CD4-positive, alpha-beta T cell treated with Interleukin-6 at 100 ng/mL for 8 hours (primary cell): ENCODE measurements around the gene LCN6.
"Not testable (repeated sequence)": the region's sequence is repeated elsewhere in the genome, so short reads cannot be mapped to it uniquely, and the experiment has no call there.

Experiments used
- DNase-seq: peaks from one replicate; pipeline ENCODE4 v3.0.0-alpha.2; 2020; ENCODE audit warnings: mixed read lengths, low spot score

LCN6 gene

DNA sequence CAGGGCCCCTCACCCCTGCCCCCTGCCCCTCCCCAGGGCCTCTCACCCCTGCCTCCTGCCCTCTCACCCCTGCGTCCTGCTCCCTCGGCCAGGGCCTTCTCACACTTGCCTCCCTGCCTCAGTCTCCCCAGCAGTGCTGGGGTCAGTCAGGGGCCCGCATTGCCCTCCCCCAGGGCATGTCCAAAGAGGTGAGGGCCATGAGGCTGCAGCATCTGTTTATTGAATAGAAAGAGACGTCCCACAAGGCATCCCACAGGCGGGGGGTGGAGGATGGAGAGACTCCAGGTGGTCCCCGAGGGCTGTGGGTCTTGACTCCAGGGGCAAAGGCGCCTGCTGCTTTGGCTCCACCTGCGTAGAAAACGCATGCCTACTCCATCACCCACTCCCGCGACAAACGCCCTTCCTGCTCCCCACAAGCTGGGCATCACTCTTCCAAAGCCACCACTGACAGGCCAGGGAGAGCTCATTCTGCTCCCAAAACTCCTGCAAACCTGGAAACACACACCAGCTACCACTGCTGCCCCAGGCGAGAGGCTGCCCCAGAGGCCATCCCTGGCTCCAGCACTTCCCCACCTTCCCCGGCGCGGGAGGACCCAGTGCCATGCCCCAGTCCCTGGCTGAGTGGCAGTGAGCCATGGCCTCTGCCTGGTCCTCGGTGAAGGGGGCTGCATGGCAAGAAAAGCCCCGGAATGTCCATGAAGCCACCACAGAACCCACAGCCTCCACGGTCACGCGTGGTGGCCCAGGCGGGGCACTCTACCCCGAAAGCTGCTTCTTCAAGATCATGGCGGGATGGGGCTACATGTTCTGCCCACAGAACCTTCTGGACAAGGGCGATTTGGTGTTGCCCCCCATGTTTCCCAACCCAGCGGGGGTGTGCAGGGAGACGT, 11.4 kb upstream of the LCN6 start:
- DNase-seq = no peak

DNA sequence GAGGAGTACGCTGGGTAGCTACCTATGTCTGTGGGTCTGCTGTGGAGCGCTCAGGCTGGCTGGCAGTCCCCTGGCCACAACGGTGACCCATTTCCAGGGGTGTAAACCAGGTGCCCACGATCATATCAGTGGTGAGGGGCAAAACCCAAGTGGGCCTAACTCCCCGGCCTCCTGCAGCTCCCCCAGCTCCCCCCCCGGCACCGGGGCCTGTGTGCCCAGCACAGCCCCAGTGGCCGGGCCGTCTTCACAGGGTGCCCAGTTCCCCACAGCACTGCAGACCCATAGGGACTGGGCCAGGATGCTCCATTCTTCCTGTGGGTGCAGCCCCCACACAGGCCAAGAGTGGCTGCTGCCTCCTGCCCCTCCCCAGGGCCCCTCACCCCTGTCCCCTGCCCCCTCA, 10.7 kb upstream of the LCN6 start:
- no peak for DNase-seq

DNA sequence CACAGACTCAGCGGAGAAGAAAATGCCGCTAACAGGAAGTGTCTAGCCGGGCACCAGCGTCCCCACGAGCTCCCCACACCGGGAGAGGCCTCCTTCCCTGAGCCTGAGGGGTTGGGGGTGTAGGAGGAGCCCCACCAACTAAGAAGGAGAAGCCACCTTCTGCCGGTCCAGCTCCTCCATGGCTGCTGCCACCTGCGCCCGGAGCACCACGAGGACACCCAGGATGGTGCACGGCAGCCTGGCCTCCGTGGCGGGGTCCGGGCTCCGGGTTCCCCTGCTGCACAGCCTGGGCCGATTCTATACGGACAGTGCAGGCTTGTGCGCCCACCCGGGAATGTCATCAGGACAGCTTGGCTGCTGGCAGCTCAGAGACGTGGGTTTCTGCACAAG, 9.4 kb upstream of the LCN6 start:
- no peak for DNase-seq

DNA sequence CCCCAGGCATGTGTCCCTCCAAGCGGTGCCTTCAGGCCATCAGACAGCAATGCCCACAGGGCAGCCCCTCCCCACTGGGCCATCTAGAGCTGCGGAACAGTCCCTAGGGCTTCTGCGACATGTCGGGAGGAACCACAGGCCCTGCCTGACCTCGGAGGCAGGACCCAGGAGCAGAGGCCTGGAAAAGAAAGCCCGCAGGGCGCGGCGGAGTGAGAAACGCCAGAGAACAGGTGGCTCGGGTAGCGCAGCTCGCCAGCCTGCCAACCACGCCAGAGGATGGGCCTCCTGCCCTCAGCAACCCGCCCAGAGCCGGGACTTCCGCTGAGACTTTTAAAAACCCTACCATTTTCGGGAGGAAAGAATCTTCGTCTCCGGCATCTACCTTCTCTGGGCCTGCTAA, 9.0 kb upstream of the LCN6 start:
- DNase-seq = no peak

DNA sequence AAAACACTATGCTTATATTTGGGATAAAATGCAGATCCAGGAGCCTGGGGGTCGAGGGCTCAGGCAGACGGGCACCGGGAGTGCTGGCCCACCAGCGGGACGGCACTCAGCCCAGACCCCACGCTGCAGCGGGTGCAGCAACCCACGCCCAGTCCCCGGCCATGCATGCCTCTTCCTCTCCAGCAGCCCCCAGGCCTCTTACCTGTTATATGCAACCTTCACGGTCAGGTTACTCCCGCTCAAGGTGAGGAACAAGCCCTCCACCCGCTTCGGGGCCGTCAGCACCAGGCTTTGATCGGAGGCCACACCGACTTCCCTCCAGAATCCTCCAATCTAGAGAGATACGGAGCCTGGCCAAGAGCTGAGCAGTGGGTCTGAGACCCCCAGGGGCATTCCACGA, 8.5 kb upstream of the LCN6 start:
- DNase-seq = no peak

DNA sequence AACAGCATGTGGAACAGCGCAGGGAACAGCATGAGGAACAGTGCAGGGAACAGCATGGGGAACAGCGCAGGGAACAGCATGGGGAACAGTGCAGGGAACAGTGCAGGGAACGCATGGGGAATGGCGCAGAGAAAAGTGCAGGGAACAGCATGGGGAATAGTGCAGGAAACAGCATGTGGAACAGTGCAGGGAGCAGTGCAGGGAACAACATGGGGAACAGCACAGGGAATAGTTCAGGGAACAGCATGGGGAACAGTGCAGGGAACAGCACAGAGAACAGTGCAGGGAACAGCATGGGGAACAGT, 7.8 kb upstream of the LCN6 start:
- DNase-seq = no peak

DNA sequence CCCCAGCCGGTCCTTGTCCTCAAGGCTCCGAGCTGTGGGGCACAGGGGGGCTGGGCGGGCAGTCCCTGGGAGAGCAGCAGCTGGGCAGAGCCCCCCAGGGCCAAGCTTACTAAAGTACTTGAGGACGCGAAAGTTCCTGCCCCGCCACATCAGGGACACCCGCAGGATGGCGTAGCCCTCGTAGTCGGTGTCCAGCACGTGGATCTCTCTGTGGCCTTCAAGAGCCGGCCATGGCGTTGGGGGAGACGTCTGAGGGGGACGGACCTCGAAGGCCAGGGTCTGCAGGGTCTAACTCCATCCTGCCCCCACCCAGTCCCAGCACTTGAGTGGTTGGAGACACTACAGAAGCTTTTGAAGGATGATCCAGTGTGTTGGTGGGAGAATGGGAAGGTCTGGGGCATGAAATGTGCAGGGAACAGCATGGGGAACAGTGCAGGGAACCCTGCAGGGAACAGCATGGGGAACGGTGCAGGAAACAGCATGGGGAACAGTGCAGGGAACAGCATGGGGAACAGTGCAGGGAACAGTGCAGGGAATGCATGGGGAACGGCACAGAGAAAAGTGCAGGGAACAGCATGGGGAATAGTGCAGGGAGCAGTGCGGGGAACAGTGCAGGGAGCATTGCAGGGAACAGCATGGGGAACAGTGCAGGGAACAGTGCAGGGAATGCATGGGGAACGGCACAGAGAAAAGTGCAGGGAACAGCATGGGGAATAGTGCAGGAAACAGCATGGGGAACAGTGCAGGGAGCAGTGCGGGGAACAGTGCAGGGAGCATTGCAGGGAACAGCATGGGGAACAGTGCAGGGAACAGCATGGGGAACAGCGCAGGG, 7.2 kb upstream of the LCN6 start:
- DNase-seq = not testable (repeated sequence)

DNA sequence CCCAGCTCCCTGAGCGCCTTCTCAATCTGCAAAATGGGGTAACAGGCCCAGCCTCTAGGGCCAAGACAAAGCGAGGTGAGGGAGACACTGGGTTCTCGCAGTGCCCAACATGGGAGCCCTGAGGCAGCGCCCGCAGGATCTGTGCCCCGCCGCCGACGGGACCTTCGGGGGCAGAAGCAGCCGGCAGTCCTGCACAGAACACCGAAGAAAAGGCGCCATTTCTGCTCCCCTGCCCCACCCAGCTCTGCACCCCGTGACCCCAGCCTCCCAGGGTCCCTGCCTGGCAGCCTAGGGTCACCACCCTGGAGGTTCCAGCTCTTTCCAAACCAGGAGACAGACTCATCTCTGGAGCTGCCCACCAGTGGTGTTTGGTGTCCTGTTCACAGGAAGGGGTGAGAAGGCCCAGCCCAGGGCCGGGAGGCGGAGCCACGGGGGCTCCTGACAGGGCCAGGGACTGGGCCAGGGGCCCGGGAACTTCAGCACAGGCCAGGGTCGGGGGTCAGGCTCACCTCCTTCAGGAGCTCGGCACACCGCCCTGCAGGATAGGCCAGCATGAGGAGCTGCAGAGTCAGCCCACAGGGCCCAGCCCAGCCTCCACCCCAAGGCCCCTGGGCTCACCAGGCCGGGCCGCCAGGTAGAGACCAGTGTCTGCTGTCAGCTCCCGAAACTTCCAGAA, 6.4 kb upstream of the LCN6 start:
- no peak for DNase-seq

DNA sequence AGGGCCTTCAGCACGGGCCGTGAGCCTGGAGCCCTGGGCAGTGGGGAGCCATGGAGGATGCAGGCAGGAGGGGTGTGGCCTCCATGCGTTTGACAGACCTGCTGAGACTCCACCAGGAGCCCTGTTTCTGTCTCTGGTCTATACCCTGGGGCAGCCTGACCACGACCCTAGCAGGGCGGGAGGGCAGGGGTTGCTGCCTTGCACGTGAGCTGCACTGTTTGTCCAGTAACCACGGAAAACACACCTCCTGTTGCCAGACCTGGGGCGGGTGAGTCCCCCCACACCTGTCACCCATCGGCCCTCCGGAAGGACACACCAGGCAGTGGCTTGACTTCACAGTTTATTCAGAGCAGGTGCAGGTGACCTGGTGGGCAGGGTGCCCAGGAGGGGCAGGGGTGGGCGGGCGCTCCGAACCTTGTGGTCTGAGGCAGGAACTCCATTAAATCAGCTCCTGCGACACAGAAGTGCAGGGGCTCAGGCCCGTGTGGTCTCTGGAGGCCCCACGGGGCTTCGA, 5.8 kb upstream of the LCN6 start:
- no peak for DNase-seq

DNA sequence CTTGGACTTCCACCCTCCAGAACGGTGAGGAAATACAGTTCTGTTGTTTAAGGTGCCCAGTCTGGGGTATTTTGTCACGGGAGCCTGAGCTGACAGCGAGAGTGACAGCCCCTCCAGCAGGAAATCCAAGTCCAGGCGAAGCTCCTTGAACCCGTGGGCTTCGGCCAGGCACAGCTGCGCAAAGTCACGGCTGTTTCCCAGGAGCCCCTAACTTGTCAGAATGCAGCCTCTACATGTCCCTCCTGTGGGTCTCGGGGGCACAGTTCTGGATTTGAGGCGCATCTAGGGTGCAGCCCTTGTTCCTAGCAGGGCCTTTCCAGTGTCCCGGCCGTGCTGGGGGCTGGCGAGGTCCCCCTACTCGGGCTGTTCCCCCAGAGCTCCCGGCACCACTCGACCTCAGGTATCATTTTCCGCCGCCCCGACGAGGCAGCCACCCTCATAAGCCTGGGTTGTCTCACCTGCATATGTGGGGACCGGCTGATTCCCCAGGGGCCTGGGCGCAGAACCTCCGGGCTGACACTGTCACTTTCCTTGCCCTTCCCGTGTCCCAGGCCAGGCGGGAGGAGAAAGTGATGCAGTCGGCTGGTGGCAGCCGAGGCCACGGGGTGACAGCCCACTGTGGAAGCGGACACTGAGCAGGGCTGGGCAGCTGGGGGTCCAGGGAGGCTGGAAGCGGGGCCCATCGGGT, 5.2 kb upstream of the LCN6 start:
- no peak for DNase-seq

DNA sequence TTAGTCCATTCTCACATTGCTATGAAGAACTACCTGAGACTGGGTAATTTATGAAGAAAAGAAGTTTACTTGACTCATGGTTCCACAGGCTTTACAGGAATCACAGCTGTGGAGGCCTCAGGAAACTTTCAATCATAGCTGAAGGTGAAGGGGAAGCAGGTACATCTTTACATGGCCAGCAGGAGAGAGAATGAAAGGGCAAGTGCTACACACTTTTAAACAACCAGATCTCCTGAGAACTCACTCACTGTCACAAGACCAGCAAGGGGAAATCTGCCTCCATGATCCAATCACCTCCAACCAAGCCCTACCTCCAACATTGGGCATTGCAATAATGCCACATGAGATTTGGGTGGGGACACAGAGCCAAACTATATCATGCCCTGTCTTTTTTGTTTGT, 3.5 kb upstream of the LCN6 start:
- no peak for DNase-seq

DNA sequence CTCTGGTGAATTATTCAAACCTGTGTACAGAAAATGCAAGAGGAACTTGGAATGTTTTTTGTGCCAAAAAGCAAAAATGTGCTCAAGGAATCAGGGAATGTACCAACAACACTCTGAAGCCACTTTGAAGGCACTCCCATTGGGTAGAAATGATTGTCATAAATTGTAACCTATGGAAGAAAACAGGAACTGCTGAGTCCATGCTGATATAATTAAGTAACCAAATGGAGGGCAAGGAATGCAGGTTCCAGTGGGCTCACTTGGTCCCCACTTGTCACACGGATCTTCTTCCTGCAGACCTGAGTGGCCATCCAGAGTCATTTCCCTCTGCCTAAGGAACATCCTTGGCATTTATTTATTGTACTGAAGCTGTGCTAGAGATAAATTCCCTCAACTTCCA, 2.9 kb upstream of the LCN6 start:
- DNase-seq = no peak

DNA sequence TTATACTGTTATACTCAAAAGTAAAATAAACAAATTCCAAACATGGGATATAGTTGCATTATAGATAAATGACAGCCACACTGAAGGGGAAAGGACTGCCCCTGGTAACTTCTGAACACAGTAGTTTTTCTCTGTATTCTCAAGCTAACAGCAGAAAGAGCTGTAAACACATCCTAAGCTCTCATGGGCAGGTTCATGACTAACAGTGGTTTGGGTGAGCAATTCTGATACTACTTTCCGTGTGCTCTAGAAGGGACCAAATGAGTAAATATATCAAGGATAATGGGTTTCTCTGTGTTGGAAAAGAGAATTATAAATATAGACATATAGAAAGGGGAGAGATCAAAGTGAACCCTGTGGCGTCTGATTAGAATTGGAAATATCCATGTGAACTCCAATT, 2.2 kb upstream of the LCN6 start:
- no peak for DNase-seq

DNA sequence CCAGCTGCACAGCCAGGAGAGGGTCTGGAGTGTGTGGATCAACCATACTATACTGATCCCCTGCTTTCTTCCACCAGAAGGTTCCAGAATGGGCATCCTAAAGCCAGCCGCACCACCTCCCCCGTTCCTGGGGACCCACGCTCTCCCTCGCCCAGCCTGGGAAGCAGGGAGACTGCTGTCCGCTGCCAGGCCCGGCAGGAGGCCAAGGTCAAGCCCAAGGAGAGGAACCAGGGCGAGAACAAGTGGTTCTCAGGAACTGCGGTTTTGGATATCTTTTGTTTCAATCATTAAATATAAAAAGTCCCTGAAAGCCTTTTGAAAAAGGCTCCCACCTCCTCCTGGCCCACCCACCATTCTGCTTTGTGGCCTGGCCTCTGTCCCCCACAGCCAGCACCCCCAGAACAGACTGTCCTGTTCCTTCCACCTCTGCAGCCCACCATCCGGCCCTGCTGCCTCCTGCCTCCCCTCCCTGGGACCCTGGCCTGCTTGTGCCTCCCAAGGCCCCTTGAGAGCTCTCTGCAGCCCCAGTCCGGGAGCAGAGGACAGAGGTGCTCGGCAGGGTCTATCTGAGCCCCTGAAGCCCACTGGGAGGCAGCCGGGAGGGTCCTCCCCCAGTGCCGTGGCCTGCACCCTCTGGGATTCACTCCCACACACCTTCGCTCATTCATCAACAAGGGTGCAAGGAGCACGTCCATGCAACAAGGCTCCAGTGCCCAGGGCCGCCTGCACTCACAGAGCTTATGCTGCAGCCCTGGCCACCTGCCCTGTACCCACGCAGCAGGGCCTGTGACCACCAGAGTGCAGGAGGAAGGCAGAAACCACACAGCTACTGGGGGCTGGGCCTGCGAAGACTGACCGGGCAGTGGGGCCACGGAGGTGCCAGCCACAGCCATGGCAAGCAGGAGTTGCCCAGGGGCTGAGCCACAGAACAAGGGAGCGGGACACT, 614 bp upstream of the LCN6 start:
- DNase-seq = no peak

DNA sequence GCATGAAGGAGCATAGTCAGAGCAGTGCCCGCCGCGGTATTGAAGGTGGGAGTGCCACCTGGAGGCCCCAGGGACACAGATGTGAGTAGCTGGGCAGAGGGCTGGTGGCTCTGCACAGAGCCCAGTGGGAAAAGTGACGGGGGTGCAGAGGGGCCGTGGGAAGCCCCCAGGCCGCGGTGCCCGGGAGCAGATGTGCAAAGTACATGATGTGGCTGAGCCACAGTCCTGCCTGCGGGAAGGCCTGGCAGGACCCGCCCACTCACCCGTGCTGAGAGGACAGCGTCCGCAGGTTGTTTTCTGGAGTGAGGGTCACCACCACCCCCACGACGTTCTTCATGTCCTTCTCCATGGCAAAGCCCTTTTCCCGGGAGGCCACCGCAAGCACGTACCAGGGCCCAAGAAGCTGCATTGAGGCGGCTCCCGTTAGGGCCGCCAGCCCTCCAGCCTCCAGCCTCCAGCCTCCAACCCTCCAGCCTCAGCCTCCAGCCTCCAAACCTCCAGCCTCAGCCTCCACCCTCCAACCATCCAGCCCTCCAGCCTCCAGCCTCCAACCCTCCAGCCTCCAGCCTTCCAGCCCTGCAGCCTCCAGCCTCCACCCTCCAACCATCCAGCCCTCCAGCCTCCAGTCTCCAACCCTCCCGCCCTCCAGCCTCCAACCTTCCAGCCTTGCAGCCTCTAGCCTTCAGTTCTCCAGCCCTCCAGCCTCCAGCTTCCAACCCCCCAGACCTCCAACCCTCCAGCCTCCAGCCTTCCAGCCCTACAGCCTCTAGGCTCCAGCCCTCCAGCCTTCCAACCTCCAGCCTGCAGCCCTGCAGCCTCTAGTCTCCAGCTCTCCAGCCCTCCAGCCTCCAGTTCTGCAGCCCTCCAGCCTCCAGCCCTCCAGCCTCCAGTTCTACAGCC, 914 bp downstream of the LCN6 start:
- DNase-seq = no peak

DNA sequence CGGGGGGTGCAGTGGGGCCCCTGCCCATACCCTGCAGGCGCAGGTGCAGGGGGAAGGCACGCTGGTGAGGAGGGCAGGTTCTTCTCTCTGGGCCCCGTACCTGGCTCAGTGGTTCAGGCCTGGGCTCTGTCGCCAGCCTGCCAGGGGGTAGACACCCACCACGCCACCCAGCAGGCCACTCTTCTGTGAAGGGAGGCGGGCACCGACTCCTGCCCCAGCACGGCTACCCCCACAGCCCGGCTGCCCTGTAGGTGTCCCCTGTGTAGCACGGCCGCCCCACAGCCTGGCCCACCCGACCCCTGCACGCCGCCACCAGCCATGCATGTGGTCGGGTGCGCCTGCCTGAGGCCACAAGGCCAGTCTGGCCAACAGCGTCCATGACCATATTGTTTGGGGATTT, 1.7 kb downstream of the LCN6 start:
- no peak for DNase-seq

DNA sequence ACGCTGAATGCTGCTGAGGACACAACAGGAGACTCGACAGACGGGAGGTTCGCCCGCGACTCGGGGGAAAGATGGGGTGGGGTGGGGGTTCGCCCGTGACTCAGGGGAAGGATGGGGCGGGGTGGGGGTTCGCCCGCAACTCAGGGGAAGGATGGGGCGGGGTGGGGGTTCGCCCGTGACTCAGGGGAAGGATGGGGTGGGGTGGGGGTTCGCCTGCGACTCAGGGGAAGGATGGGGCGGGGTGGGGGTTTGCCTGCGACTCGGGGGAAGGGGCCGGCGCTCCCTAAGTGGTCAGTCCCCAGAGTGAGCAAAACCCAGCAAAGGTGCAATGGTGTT, 2.2 kb downstream of the LCN6 start:
- DNase-seq = no peak

DNA sequence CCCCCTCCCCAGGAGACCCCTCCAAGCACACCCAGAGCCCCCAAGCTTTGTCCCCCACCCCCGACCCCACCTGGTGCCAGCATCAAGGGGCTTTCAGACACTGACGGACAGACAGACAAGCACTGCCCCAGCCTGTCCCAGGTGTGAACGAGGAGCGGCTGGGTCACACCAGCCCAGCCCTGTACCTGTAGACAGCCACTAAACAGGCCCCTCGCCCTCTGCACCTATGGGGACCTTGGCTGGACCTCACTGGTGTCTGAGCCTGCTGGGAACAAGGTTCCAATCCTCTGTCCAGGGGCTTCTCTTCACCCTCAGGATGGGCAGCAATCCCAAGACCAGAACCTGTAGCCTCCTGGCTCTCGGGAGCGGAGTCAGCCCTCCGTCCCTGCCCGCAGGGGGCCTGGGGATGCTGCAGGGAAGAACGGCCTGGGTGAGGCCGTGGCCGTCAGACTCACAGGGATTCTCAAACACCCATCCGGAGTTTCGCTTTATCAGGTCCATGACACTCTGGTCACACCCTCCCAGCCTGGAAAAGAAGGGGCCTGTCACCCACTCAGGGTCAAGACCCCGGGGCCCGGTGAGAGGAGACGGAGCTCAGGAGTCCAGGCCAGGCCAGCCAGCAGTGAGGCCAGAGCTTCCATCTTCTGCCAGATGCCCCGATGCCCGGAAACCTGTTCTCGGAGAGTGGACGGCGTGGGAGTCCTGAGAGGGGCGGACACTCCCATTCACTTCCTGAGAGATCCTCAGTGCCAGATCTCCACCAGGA, 2.8 kb downstream of the LCN6 start:
- DNase-seq = no peak

DNA sequence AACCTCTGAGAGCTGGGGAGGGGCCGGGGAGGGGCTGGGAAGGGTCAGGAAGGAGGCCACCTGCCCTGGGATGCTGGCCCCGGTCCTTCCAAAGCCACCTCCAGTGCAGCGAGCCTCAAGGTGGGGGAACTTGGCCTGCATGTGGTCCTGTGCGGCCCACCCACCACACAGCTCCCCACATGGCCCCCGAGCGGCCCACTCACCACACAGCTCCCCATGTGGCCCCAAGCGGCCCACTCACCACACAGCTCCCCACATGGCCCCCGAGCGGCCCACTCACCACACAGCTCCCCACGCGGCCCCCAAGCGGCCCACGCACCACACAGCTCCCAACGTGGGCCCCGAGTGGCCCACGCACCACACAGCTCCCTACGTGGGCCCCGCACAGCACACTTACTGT, 3.6 kb downstream of the LCN6 start:
- no peak for DNase-seq
